IMR-90 (cell line): Measurements from ENCODE around the gene TTC21A. TPM values are rescaled to one million over a fixed set of nuclear protein-coding genes. Genes with fewer than 3 reads are reported as not detected.

Experiments used
- ATAC-seq: fragments of 200-7000 bp; cut with Tn5 transposase; 2 replicates; pipeline ENCODE4 v1.9.1; 2020; ENCODE audit warnings: low read depth, mild to moderate bottlenecking, moderate library complexity
- BruUV-seq: library from RNA; stranded (reverse); fragments of 400-500 nt; replicated peaks from 2 replicates; lab custom pipeline; 2021; lab: Mats Ljungman, UMichigan
- CTCF ChIA-PET: fragments of 300-600 bp; formaldehyde crosslinking; extraction: SDS; loops from one replicate; lab custom pipeline; 2021; ENCODE audit warnings: antibody characterized with exemption; lab: Yijun Ruan, JAX
- POLR2A ChIA-PET: fragments of 300-600 bp; sonication (Branson Sonifier 250); formaldehyde crosslinking; loops from one replicate; lab custom pipeline; 2022; ENCODE audit warnings: antibody characterized with exemption; ENCODE audit not compliant: unreplicated experiment; lab: Charles Lee
- DNase-seq: peaks from one replicate; pipeline ENCODE4 v3.0.0; 2013
- H2AFZ ChIP-seq: replicated peaks from 2 replicates; pipeline ENCODE3; 2013; ENCODE audit warnings: low read length, mild to moderate bottlenecking; ENCODE audit not compliant: poor library complexity
- H2AK5ac ChIP-seq: 2 replicates; pipeline ENCODE4 v1.6.1; 2013; ENCODE audit warnings: low read depth, low read length, inconsistent platforms
- H2AK9ac ChIP-seq: replicated peaks from 2 replicates; pipeline ENCODE3; 2013; ENCODE audit warnings: mild to moderate bottlenecking, low read depth, low read length, moderate library complexity; ENCODE audit not compliant: poor library complexity
- H2BK120ac ChIP-seq: 2 replicates; pipeline ENCODE4 v1.6.1; 2013; ENCODE audit warnings: low read depth, low read length, inconsistent platforms
- H2BK15ac ChIP-seq: 3 replicates; pipeline ENCODE4 v1.6.1; 2013; ENCODE audit warnings: low read depth, low read length, inconsistent platforms
- H2BK20ac ChIP-seq: 2 replicates; pipeline ENCODE4 v1.6.1; 2013; ENCODE audit warnings: low read depth, mild to moderate bottlenecking, inconsistent platforms, low read length, moderate library complexity
- H2BK5ac ChIP-seq: 2 replicates; pipeline ENCODE4 v1.6.1; 2013; ENCODE audit warnings: mild to moderate bottlenecking, low read depth, low read length, inconsistent platforms; ENCODE audit not compliant: poor library complexity, severe bottlenecking
- H3K14ac ChIP-seq: replicated peaks from 2 replicates; pipeline ENCODE4 v1.6.1; 2013; ENCODE audit warnings: low read depth, low read length, inconsistent platforms
- H3K18ac ChIP-seq: 2 replicates; pipeline ENCODE4 v1.6.1; 2013; ENCODE audit warnings: low read depth, low read length, control low read depth
- H3K23ac ChIP-seq: 2 replicates; pipeline ENCODE4 v1.6.1; 2013; ENCODE audit warnings: low read depth, low read length, inconsistent platforms
- H3K27ac ChIP-seq: 2 replicates; pipeline ENCODE4 v1.5.1; 2013; ENCODE audit warnings: mild to moderate bottlenecking, control low read depth, low read length; ENCODE audit not compliant: insufficient read depth
- H3K27me3 ChIP-seq: 2 replicates; pipeline ENCODE4 v1.6.1; 2013; ENCODE audit warnings: low read length; ENCODE audit not compliant: control insufficient read depth, insufficient read depth
- H3K36me3 ChIP-seq: 2 replicates; pipeline ENCODE4 v1.6.1; 2013; ENCODE audit warnings: low read length, mixed read lengths; ENCODE audit not compliant: control insufficient read depth, insufficient read depth
- H3K4ac ChIP-seq: 2 replicates; pipeline ENCODE4 v1.6.1; 2013; ENCODE audit warnings: low read depth, low read length, inconsistent platforms
- H3K4me1 ChIP-seq: 2 replicates; pipeline ENCODE4 v1.6.1; 2013; ENCODE audit warnings: low read length, mixed read lengths; ENCODE audit not compliant: control insufficient read depth, insufficient read depth
- H3K4me2 ChIP-seq: 2 replicates; pipeline ENCODE4 v1.6.1; 2013; ENCODE audit warnings: low read depth, mild to moderate bottlenecking, control low read depth, low read length, moderate library complexity
- H3K4me3 ChIP-seq: 2 replicates; pipeline ENCODE4 v1.5.1; 2013; ENCODE audit warnings: low read depth, mild to moderate bottlenecking, control low read depth, low read length, moderate library complexity; ENCODE audit not compliant: insufficient read depth
- H3K56ac ChIP-seq: 2 replicates; pipeline ENCODE4 v1.6.1; 2013; ENCODE audit warnings: low read length, inconsistent platforms; ENCODE audit not compliant: insufficient read depth; ENCODE audit errors: extremely low read depth
- H3K79me1 ChIP-seq, 2 experiments: 2 replicates each; pipeline ENCODE4 v1.6.1; 2013; ENCODE audit warnings: low read length in 2 of 2, inconsistent platforms in 1 of 2, low read depth in 1 of 2
- H3K9ac ChIP-seq: 2 replicates; pipeline ENCODE4 v1.6.1; 2013; ENCODE audit warnings: low read depth, low read length, control low read depth
- H3K9me1 ChIP-seq: 2 replicates; pipeline ENCODE4 v1.6.1; 2013; ENCODE audit warnings: low read length, inconsistent platforms; ENCODE audit not compliant: insufficient read depth
- H3K9me3 ChIP-seq: 2 replicates; pipeline ENCODE4 v1.6.1; 2013; ENCODE audit warnings: low read length; ENCODE audit not compliant: control insufficient read depth, insufficient read depth
- H4K20me1 ChIP-seq: 2 replicates; pipeline ENCODE4 v1.6.1; 2013; ENCODE audit warnings: low read length, inconsistent platforms; ENCODE audit not compliant: insufficient read depth
- H4K5ac ChIP-seq: 2 replicates; pipeline ENCODE4 v1.6.1; 2013; ENCODE audit warnings: mild to moderate bottlenecking, low read depth, low read length, control low read depth
- H4K8ac ChIP-seq, 2 experiments: 2 replicates each; pipeline ENCODE4 v1.6.1; 2013; ENCODE audit warnings: low read depth in 2 of 2, low read length in 2 of 2, control low read depth in 1 of 2, inconsistent platforms in 1 of 2
- H4K91ac ChIP-seq: 2 replicates; pipeline ENCODE4 v1.6.1; 2013; ENCODE audit warnings: low read depth, low read length, inconsistent platforms; ENCODE audit not compliant: insufficient read depth
- BHLHE40 ChIP-seq: fragments of 150-350 bp; IDR thresholded peaks from 2 replicates; pipeline ENCODE4 v1.6.1; 2016; ENCODE audit warnings: mild to moderate bottlenecking, low read depth, low read length
- FOS ChIP-seq: fragments of 150-350 bp; IDR thresholded peaks from 2 replicates; pipeline ENCODE4 v1.6.1; 2016; ENCODE audit warnings: low read depth, low read length
- MAZ ChIP-seq: IDR thresholded peaks from 2 replicates; pipeline ENCODE4 v1.6.1; 2012; ENCODE audit warnings: low read depth, mild to moderate bottlenecking, low read length, improper control_type of control experiment, moderate library complexity, borderline replicate concordance
- RAD21 ChIP-seq: IDR thresholded peaks from 2 replicates; pipeline ENCODE4 v1.6.1; 2012; ENCODE audit warnings: low read length, improper control_type of control experiment
- WGBS, 2 experiments: methylation state at CpG; one replicate each; pipeline versions ENCODE4 v1.1.5 to v1.1.7; 2013; ENCODE audit warnings: missing lambda C conversion rate in 2 of 2; ENCODE audit not compliant: insufficient read length in 1 of 2; ENCODE audit errors: extremely low coverage in 2 of 2; 5-methylcytosine and 5-hydroxymethylcytosine counted together
- dilution Hi-C: fragments of 300-500 bp; cut with HindIII; formaldehyde crosslinking; loops from one replicate; pipeline ENCODE4 v1.14.3; 2018; ENCODE audit warnings: low sequenced_read_pairs; ENCODE audit not compliant: unreplicated experiment
- in situ Hi-C: fragments of 300-500 bp; cut with MboI; formaldehyde crosslinking; loops from 3 replicates; pipeline ENCODE4 v1.14.3; 2019; ENCODE audit warnings: low sequenced_read_pairs, inconsistent platforms, mixed read lengths
- intact Hi-C: fragments of 100-400 bp; cut with micrococcal nuclease; formaldehyde crosslinking; loops from 2 replicates; pipeline ENCODE4 v1.10.0; 2022
- polyA plus RNA-seq, 3 experiments: library from polyadenylated mRNA; depleted of rRNA; stranded (reverse); fragments of >200 nt; gene quantifications; 2 replicates each; pipeline ENCODE4 v1.2.3, GENCODE V29; 2012; ENCODE audit warnings: low replicate concordance in 1 of 3
- total RNA-seq: library from RNA; depleted of rRNA; stranded (reverse); fragments of >200 nt; gene quantifications from 2 replicates; pipeline ENCODE4 v1.2.3, GENCODE V29; 2012
- TF ChIP-seq, protein P1 (sequence below): conservative IDR thresholded peaks from 2 replicates; pipeline ENCODE4 v1.5.1; 2012; ENCODE audit warnings: mild to moderate bottlenecking, low read depth, low read length, improper control_type of control experiment

Gene TTC21A
- total and polyA plus RNA-seq, 2 of the 4 experiments (the other 2 are of a cell fraction) = 0.90 to 1.8 TPM

DNA sequence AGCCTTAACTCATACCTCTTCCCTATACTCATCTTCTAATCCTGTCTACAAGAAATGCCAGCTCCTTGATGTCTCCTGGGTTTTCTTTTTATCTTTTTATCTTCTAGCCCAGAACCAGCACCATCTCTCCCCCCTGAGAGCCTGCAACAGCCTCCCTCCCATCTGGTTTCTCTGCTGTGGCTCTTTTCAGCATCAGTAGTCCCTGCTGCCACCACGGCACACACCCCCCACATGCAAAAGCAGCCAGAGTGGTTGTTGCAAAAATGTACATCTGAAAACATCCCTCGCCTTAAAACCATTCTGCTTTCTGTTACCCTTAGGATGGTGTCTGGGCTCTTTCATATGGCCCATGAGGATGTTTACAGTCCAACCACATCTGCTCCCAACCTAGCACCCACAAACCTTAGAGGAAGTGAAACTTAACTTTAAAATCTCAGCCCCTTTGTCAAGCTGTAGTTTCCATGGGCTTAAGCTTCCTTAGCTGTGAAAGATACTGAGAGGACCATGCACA, 775 bp downstream of the TTC21A start:
- BruUV-seq = no TSS peak

More for the DNA sequence above, 775 bp downstream of the TTC21A start:
- no peak overlapping the region for H2BK120ac ChIP-seq
- H3K14ac ChIP-seq = no peak overlapping the region
- H3K4me1 ChIP-seq = peaks cover 4% of the 10 kb centered on the region; the same call in 1 of the 2 replicates
- no peak overlapping the region for H3K27ac ChIP-seq
- no peak overlapping the region for H3K56ac ChIP-seq
- no peaks in the 10 kb centered on the region for H3K27me3 ChIP-seq
- H3K9me3 ChIP-seq = no peaks in the 10 kb centered on the region
- no peak overlapping the region for H3K4ac ChIP-seq
- H3K4me3 ChIP-seq = peak overlapping the region; percentile 67
- H4K20me1 ChIP-seq = peaks cover 31% of the 10 kb centered on the region
- ChIA-PET POLR2A (no interaction called here), CTCF (interaction anchor here (1.0 to 1.4 kb wide), 4 partner anchors 16 to 185 kb away, joined by 3 to 6 read pairs (median 4); no protein-coding TSS in a partner anchor)
- H3K18ac ChIP-seq = no peak overlapping the region
- peak overlapping the region; percentile 99 for H2AFZ ChIP-seq
- no peak overlapping the region for H2BK15ac ChIP-seq
- peaks cover 8% of the 10 kb centered on the region for H3K9me1 ChIP-seq
- dilution Hi-C loops (no loop called here), in situ Hi-C loops (no loop called here), intact Hi-C loops (loop anchor here (5.0 kb wide), 2 partner anchors 59 to 274 kb away; partner anchors contain the start of gene SLC25A38)
- H2AK9ac ChIP-seq = no peak overlapping the region
- no peak overlapping the region for H2BK20ac ChIP-seq
- H3K79me1 ChIP-seq = peaks cover 3 to 38% of the 10 kb centered on the region in 2 experiments; a peak in 3 of 4 replicates
- H4K5ac ChIP-seq = no peak overlapping the region
- ATAC-seq (no peak), DNase-seq (no peak)
- no CpG with 5 or more reads among the region's 2 CpGs for WGBS, 2 experiments
- H3K9ac ChIP-seq = peak overlapping the region; percentile 67
- 0 out of 2 replicates have a peak overlapping the region, but pooled peaks have one; percentile 17 for H3K23ac ChIP-seq
- peak overlapping the region; percentile 69 for H3K4me2 ChIP-seq
- 0 out of 4 replicates have a peak overlapping the region, but pooled peaks of 1 of the 2 experiments have one; percentile 4 for H4K8ac ChIP-seq
- TF ChIP-seq FOS (no peak), MAZ (no peak), RAD21 (no peak), BHLHE40 (no peak)
- TF ChIP-seq, protein P1, sequence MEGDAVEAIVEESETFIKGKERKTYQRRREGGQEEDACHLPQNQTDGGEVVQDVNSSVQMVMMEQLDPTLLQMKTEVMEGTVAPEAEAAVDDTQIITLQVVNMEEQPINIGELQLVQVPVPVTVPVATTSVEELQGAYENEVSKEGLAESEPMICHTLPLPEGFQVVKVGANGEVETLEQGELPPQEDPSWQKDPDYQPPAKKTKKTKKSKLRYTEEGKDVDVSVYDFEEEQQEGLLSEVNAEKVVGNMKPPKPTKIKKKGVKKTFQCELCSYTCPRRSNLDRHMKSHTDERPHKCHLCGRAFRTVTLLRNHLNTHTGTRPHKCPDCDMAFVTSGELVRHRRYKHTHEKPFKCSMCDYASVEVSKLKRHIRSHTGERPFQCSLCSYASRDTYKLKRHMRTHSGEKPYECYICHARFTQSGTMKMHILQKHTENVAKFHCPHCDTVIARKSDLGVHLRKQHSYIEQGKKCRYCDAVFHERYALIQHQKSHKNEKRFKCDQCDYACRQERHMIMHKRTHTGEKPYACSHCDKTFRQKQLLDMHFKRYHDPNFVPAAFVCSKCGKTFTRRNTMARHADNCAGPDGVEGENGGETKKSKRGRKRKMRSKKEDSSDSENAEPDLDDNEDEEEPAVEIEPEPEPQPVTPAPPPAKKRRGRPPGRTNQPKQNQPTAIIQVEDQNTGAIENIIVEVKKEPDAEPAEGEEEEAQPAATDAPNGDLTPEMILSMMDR = no peak
- no peak overlapping the region for H2AK5ac ChIP-seq
- H2BK5ac ChIP-seq = no peak overlapping the region
- H4K91ac ChIP-seq = no peak overlapping the region
- no peaks in the 10 kb centered on the region for H3K36me3 ChIP-seq
